Stimulated activated CD8-positive, alpha-beta memory T cell treated with anti-CD3 and anti-CD28 coated beads, Interleukin-12 subunit alpha, Interleukin-12 subunit beta, amount 100 ng/mL, for 24 hours (primary cell): ENCODE data around the gene ME3.
"Not testable (repeated sequence)": the region's sequence is repeated elsewhere in the genome, so short reads cannot be mapped to it uniquely, and the experiment has no call there.

Experiments
- DNase-seq: peaks from one replicate; pipeline ENCODE4 v3.0.0-alpha.2; 2020; ENCODE audit errors: extremely low read depth

ME3 gene

GRCh38 chr11:86663761-86664160 lies 8.7 kb downstream of the ME3 start:
- no peak for DNase-seq

DNA sequence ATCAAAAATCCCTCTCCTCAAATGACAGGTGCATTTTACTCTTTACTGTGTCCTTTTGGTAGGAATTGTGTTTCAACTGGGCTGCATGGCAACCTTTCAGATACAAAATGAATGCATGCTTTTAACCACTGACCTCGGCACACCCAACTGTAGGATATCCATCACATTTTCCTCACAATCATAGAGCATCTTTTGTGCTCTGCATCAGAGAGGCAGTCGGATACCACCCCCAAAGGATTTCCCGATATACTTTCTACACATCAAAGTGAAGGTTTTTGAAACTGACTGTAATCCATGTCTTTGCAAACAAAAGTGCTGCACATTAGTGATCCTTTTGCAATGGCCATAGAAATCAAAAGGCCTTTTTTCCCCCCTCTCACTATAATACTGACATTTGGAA lies 9.1 kb downstream of the ME3 start:
- DNase-seq: no peak

DNA sequence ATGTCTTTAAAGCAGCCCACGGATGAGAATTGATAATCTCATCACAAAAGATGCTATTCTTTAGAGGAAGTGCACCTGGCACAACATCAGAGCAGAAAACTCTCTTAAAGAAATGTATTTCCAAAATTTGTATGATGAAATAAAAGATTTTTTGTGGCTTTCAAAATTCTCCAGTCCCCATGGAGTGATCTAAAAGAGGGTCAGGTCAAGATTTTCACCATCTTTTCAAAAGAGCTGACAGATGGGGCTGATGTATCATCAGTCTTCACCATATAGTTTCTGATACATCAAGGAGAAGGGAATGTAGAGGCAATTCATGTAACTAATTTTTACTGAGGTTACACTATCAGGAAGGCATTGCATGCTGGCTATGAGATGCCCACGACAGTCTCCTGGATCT lies 11.7 kb downstream of the ME3 start:
- no peak for DNase-seq

- DNase-seq: no peak
These were observed 12.3 kb downstream of the ME3 start for GRCh38 chr11:86660088-86660487.

- DNase-seq: no peak
These were observed 13.9 kb downstream of the ME3 start for GRCh38 chr11:86658534-86658933.

- not testable (repeated sequence) for DNase-seq
These were observed 27.2 kb downstream of the ME3 start for GRCh38 chr11:86645212-86645611.

DNA sequence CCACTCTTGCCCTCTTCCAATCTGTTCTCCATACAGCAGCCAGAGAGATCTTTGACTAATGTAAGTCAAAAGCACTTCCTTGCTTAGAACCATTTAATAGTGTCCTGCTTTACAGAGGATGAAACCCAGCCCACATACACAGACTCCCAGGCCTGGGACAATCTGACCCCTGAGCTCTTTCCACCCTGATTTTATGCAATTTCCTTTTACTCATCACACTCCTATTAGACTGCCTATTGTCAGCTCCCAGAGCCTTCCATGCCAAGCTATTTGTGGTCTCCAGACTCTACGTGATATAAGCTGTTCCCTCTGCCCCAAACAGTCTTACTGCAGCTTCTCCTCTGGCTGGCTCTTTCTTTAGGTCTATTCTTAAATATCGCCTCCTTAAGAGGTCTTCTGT lies 28.1 kb downstream of the ME3 start:
- DNase-seq: no peak

DNA sequence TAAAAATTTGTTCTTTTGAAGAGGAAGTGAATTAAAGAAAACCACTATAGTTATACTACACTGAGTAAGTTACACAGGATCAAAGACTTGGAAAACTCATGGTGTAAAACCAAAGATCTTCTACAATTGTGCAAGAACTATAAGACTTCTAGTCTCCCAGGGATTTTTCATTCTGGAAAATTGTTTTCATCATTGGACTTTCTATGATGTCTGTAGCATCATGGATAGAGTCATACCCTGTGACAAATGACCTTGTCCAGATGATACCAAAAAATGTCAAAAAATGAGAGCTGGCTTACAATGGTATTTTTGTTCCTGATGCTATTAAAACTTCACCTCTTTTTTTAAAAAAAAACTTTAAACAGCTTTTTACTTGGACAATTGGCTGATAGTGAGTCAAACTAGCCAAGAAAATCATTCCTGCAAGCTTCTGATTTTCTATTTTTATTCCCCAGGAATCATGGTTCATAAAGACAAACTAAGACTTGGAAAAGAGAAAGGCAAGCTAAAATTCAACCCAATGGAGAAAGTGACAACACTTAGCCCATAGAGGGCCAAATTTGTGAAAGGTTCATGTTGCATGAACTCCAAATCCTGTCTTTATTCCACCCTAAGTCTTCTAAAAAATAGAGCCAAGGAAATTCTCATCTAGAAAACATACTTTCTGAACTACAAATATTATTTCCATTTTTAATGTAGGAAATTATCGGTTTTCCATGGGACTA lies 30.7 kb downstream of the ME3 start:
- no peak for DNase-seq

DNA sequence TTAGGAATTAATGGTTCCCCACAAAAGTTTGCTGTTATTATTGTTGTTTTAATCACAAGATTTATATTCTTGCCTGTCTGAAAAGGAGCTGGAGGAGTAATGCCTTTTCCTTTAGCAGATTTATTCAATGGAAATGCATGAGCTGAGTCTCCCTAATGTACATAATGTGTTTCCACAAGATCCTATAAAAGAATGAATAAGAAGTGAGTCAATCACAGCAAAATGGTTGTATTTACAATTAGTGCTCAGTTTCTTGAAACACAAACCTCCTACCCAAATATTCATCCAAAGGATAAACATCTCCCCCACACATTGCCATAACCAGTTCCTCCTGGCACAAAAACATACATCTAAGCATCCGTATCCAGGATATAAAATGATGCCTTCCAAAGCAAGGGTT lies 33.3 kb downstream of the ME3 start:
- no peak for DNase-seq

DNA sequence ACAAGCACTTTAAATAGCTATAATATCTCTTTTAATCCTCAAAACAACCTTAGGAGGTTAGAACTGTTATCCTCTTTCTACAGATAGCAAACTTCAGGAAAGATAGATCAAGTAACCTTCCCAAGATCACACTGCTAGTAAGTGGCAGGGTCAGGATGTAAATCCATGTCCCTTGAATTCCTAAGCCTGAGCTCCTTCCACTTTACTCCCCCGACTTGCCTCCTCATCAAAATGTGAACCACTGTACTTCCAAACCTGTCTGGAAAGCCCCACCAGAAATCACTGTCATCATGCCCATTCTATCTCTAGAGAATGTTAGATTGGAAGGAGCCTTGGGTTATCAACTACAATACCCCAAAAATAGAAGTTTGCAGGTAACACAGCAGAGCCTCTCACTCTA lies 33.7 kb downstream of the ME3 start:
- no peak for DNase-seq

DNA sequence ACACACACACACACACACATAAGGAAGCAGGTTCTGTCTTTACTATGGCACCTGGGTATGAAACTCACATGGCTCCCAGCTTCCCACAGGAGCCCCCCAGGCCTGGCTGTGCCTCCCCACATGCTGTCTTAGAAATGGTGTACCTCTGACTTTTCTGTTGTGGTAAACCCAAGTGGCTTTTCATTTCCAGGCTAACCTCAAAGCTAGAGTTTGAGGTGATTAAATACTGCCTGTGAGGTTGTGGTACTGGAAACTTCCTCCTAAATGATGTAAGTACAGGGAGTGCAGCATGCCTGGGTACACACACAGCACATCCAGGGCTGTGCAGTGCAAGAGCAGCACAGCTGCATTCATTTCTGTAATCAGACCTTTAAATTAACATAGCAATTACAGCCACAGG lies 34.4 kb downstream of the ME3 start:
- no peak for DNase-seq

GRCh38 chr11:86636275-86636674 lies 36.1 kb downstream of the ME3 start:
- no peak for DNase-seq

- no peak for DNase-seq
These were observed 39.7 kb downstream of the ME3 start for GRCh38 chr11:86632499-86633269.

- DNase-seq: no peak
These were observed 42.0 kb downstream of the ME3 start for GRCh38 chr11:86630229-86630981.

DNA sequence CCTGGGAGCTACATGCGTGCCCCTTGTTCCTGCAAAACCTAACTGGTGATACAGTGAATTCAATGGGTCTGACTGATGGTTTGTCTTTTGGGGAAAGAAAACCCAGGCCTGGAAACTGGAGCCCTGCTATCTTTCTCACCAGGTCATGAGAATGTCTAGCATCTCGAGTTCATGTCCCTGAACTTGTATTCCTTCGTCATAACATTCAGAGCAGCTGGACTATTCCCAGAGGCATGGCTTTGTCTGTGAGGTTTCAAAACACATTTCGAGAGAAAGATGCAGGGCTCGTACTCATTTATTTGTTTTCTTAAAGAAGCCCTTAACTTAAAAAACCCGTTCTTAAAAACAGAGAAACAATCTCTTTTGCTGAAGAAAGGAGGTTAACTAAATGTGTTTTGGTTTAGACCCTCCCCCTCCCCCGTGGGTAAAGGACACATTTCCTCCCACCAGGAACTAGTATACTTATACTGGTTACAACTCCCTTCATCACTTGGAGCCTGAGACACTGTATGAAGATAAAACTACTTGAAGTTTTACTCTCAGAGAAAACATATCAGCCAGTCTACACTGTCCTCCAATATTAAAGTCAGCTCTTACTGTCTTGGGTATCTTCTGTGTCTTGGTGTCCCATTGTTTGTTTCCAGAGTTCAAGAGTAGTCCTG lies 43.2 kb downstream of the ME3 start:
- no peak for DNase-seq

- no peak for DNase-seq
These were observed 44.5 kb downstream of the ME3 start for GRCh38 chr11:86627776-86628455.

DNA sequence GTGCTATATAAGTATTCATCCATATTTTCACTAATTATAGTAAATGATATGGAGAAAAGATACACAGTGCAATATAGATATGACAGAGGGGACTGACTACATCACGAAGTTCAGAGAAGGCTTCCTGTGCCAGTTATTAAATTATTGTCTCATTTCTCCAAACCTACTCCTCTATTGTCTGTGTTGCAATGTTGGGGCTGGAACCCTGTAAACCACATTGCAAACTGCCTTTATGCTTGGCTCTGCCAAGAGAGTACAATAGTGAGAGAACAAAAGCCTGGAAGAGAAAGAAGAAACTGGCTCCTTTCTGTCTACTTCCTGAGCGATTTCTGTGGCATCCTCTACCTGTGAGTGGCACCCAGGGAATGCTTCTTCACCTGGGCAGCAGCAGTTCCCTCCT lies 46.4 kb downstream of the ME3 start:
- no peak for DNase-seq

DNA sequence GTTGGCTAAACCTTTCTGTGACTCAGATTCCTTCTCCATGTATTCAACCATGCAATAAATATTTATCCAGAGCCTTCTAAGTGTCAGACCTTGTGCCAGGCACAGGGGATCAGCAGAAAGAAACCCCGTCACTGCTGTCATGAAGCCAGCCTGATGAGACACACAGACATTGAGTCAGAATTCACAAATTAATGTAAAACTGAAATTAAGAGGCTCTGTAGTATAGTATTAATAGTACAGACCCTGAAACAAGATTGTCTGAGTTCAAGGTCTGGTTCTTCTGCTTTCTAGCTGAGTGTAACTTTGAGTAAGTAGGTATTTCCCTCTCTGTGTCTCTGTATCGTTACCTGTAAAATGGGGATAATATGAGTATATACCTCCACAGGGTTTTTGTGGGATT lies 46.9 kb downstream of the ME3 start:
- no peak for DNase-seq

GRCh38 chr11:86624366-86624765 lies 48.0 kb downstream of the ME3 start:
- no peak for DNase-seq

DNA sequence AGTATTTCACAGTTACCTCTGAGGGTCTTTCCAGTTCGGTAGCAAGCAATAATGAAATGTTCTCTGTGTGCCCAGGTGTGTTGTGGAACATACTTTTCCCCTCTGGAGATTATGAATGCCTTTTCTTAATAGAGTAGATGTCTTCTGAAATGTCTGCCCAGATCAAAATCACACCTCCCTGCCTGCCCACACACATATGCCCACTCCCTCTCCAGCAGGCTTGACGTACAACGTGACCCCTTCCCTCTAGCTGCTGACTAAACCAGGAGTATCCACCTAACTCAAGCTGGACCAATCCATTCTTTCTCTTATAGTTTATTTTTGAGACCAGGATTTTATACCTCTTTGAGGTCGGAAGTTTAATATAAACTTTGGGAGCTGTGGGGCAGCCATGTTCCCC lies 48.7 kb downstream of the ME3 start:
- no peak for DNase-seq

DNA sequence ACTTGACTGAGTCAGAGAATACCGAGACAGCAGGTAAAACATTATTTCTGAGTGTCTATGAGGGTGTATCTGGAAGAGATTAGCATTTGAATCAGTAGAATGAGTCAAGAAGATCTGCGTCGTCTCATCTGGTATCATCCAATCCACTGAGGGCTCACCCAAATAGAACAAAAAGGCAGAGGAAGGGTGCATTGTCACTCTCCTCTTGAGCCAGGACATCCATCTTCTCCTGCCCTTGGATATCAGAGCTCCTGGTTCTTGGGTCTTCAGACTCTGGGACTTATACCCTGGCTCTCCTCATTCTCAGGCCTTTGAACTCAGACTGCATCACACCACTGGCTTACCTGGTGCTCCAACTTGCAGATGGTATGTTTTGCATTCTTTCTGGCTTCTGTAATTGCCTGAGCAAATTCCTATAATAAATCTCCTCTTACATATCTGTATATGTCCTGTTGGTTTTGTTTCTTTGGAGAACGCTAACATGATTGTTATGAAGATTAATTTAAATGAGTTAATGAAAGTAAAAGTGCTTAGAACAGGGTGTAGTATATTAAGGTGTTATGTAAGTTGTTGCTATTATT lies 49.3 kb downstream of the ME3 start:
- DNase-seq: no peak
